HUES48 (cell line): ENCODE data around the gene NCR2.
"Not testable (repeated sequence)": the region's sequence is repeated elsewhere in the genome, so short reads cannot be mapped to it uniquely, and the experiment has no call there.

Experiments
- H3K27ac ChIP-seq: one replicate; pipeline ENCODE4 v1.7.0; 2013; ENCODE audit warnings: low read depth, low read length, inconsistent platforms
- H3K27me3 ChIP-seq: 2 replicates; pipeline ENCODE4 v1.6.1; 2013; ENCODE audit warnings: mild to moderate bottlenecking, low read length; ENCODE audit not compliant: control insufficient read depth, insufficient read depth
- H3K36me3 ChIP-seq: 2 replicates; pipeline ENCODE4 v1.6.1; 2013; ENCODE audit warnings: low read length; ENCODE audit not compliant: control insufficient read depth, insufficient read depth
- H3K4me1 ChIP-seq: 2 replicates; pipeline ENCODE4 v1.6.1; 2013; ENCODE audit warnings: mild to moderate bottlenecking, low read length; ENCODE audit not compliant: control insufficient read depth, insufficient read depth
- H3K4me3 ChIP-seq: 2 replicates; pipeline ENCODE4 v1.5.1; 2013; ENCODE audit warnings: mild to moderate bottlenecking, low read depth, low read length
- H3K9ac ChIP-seq: 2 replicates; pipeline ENCODE4 v1.6.1; 2013; ENCODE audit warnings: mild to moderate bottlenecking, low read depth, low read length, moderate library complexity
- H3K9me3 ChIP-seq: 2 replicates; pipeline ENCODE4 v1.6.1; 2013; ENCODE audit warnings: low read length; ENCODE audit not compliant: control insufficient read depth, insufficient read depth

Gene NCR2

GRCh38 chr6:41335296-41335695, at the start of gene NCR2:
Gene NCR2 (plus strand): TSS chr6:41335608. CDS start chr6:41335877, 269 bp downstream.
- H3K27me3 ChIP-seq = peaks cover 3% of the 10 kb centered on the region; the same call in 1 of the 2 replicates
- no peak within 1 kb of the TSS for H3K9ac ChIP-seq
- H3K9me3 ChIP-seq = no peaks in the 10 kb centered on the region
- H3K36me3 ChIP-seq = no peaks in the 10 kb centered on the region
- H3K4me3 ChIP-seq = no peak within 1 kb of the TSS
- H3K4me1 ChIP-seq = no peaks in the 10 kb centered on the region
- no peak within 1 kb of the TSS for H3K27ac ChIP-seq

- peaks cover 22% of the 10 kb centered on the region for H3K27me3 ChIP-seq
- H3K4me1 ChIP-seq = peaks cover 9% of the 10 kb centered on the region
- H3K9ac ChIP-seq = no peak within 1 kb of the TSS
- no peak within 1 kb of the TSS for H3K27ac ChIP-seq
- H3K36me3 ChIP-seq = no peaks in the 10 kb centered on the region
- no peaks in the 10 kb centered on the region for H3K9me3 ChIP-seq
- no peak within 1 kb of the TSS for H3K4me3 ChIP-seq
Observed at GRCh38 chr6:41286544-41287346, 48.7 kb upstream of the NCR2 start, which contains the start of gene TREM1. Gene TREM1 (minus strand): TSS chr6:41286682. CDS start chr6:41286655, 27 bp downstream.

GRCh38 chr6:41288030-41288753, 47.2 kb upstream of the NCR2 start:
- peaks cover 9% of the 10 kb centered on the region for H3K4me1 ChIP-seq
- no peaks in the 10 kb centered on the region for H3K9me3 ChIP-seq
- peaks cover 37% of the 10 kb centered on the region for H3K27me3 ChIP-seq
- H3K36me3 ChIP-seq = no peaks in the 10 kb centered on the region
- H3K27ac ChIP-seq = no peak overlapping the region
- H3K9ac ChIP-seq = no peak overlapping the region
- no peak overlapping the region for H3K4me3 ChIP-seq

GRCh38 chr6:41288754-41289129, 46.7 kb upstream of the NCR2 start:
- no peaks in the 10 kb centered on the region for H3K9me3 ChIP-seq
- no peak overlapping the region for H3K27ac ChIP-seq
- peaks cover 39% of the 10 kb centered on the region for H3K27me3 ChIP-seq
- H3K4me1 ChIP-seq = peaks cover 9% of the 10 kb centered on the region
- no peak overlapping the region for H3K4me3 ChIP-seq
- H3K9ac ChIP-seq = no peak overlapping the region
- no peaks in the 10 kb centered on the region for H3K36me3 ChIP-seq

GRCh38 chr6:41289815-41290214, 45.6 kb upstream of the NCR2 start:
- H3K9me3 ChIP-seq = no peaks in the 10 kb centered on the region
- no peak overlapping the region for H3K27ac ChIP-seq
- peaks cover 39% of the 10 kb centered on the region for H3K27me3 ChIP-seq
- H3K36me3 ChIP-seq = no peaks in the 10 kb centered on the region
- H3K4me3 ChIP-seq = no peak overlapping the region
- no peak overlapping the region for H3K9ac ChIP-seq
- H3K4me1 ChIP-seq = peaks cover 9% of the 10 kb centered on the region

- H3K27ac ChIP-seq = no peak overlapping the region
- peaks cover 39% of the 10 kb centered on the region for H3K27me3 ChIP-seq
- peaks cover 9% of the 10 kb centered on the region for H3K4me1 ChIP-seq
- no peak overlapping the region for H3K4me3 ChIP-seq
- H3K36me3 ChIP-seq = no peaks in the 10 kb centered on the region
- no peak overlapping the region for H3K9ac ChIP-seq
- peaks cover 8% of the 10 kb centered on the region for H3K9me3 ChIP-seq
Observed at GRCh38 chr6:41291717-41292116, 43.7 kb upstream of the NCR2 start.

- Histone ChIP-seq H3K36me3 (no peaks in the 10 kb centered on the region), H3K9ac (no peak overlapping the region), H3K4me1 (peaks cover 9% of the 10 kb centered on the region; the same call in 1 of the 2 replicates), H3K27ac (no peak overlapping the region), H3K27me3 (peaks cover 36% of the 10 kb centered on the region), H3K9me3 (peaks cover 17% of the 10 kb centered on the region), H3K4me3 (no peak overlapping the region)
Observed at GRCh38 chr6:41294214-41294872, 41.1 kb upstream of the NCR2 start.

GRCh38 chr6:41297248-41297647, 38.2 kb upstream of the NCR2 start:
- not testable (repeated sequence) for H3K4me3 ChIP-seq, H3K4me1 ChIP-seq, H3K27ac ChIP-seq, H3K9ac ChIP-seq, H3K36me3 ChIP-seq
- H3K27me3 ChIP-seq = peaks cover 11% of the 10 kb centered on the region
- H3K9me3 ChIP-seq = peaks cover 17% of the 10 kb centered on the region

GRCh38 chr6:41298785-41299502, 36.5 kb upstream of the NCR2 start:
- H3K27ac ChIP-seq = no peak overlapping the region
- H3K9ac ChIP-seq = no peak overlapping the region
- H3K9me3 ChIP-seq = peaks cover 17% of the 10 kb centered on the region
- H3K27me3 ChIP-seq = no peaks in the 10 kb centered on the region
- no peak overlapping the region for H3K4me3 ChIP-seq
- H3K36me3 ChIP-seq = no peaks in the 10 kb centered on the region
- no peaks in the 10 kb centered on the region for H3K4me1 ChIP-seq

GRCh38 chr6:41302638-41303037, 32.8 kb upstream of the NCR2 start:
- Histone ChIP-seq H3K9ac (no peak overlapping the region), H3K4me1 (peaks cover 11% of the 10 kb centered on the region), H3K27me3 (no peaks in the 10 kb centered on the region; the same call in 1 of the 2 replicates), H3K27ac (no peak overlapping the region), H3K36me3 (no peaks in the 10 kb centered on the region), H3K9me3 (peaks cover 4% of the 10 kb centered on the region; the same call in 1 of the 2 replicates), H3K4me3 (no peak overlapping the region)
